Measurements from ENCODE around the gene PROP1. TPM values are rescaled to one million over a fixed set of nuclear protein-coding genes. Genes with fewer than 3 reads are reported as not detected.

PROP1 gene
- total RNA-seq, 3 donors from 2014 or later (not counting 1 experiment from before 2014, with no cell fraction given): not detected

- Mint-ChIP-seq H3K27ac (no peak overlapping the region), H3K36me3 (no peaks in the 10 kb centered on the region), H3K4me1 (no peaks in the 10 kb centered on the region), H3K9me3 (no peaks in the 10 kb centered on the region), H3K27me3 (ENCODE audit: low read depth in 2 of 2) (peaks cover 0 to 3% of the 10 kb centered on the region in 2 donors), H3K4me3 (no peak overlapping the region)
- H3K36me3 ChIP-seq (ENCODE audit: control insufficient read depth, insufficient read depth, low read length): no peaks in the 10 kb centered on the region
- intact Hi-C loops (cut with micrococcal nuclease): no loop called here
- no peak overlapping the region for H3K4me3 ChIP-seq (ENCODE audit: low read length)
- no peak for ATAC-seq
- no peak for DNase-seq
- TF ChIP-seq, protein P1, sequence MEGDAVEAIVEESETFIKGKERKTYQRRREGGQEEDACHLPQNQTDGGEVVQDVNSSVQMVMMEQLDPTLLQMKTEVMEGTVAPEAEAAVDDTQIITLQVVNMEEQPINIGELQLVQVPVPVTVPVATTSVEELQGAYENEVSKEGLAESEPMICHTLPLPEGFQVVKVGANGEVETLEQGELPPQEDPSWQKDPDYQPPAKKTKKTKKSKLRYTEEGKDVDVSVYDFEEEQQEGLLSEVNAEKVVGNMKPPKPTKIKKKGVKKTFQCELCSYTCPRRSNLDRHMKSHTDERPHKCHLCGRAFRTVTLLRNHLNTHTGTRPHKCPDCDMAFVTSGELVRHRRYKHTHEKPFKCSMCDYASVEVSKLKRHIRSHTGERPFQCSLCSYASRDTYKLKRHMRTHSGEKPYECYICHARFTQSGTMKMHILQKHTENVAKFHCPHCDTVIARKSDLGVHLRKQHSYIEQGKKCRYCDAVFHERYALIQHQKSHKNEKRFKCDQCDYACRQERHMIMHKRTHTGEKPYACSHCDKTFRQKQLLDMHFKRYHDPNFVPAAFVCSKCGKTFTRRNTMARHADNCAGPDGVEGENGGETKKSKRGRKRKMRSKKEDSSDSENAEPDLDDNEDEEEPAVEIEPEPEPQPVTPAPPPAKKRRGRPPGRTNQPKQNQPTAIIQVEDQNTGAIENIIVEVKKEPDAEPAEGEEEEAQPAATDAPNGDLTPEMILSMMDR (IDR thresholded peaks at IDR 0.05): no peak
- 82% methylated on average over 8 of the region's 9 CpGs for WGBS (ENCODE audit: insufficient coverage)
- no peak overlapping the region for H3K27ac ChIP-seq (ENCODE audit: low read length)
- H3K9me3 ChIP-seq (ENCODE audit: control insufficient read depth, insufficient read depth, low read length): no peaks in the 10 kb centered on the region
- no peaks in the 10 kb centered on the region for H3K27me3 ChIP-seq (ENCODE audit: control insufficient read depth, insufficient read depth, low read length)
- H3K4me1 ChIP-seq (ENCODE audit: control insufficient read depth, insufficient read depth, low read length): no peaks in the 10 kb centered on the region
Observed at GRCh38 chr5:177967221-177967887, 28.7 kb downstream of the PROP1 start.

- no peak overlapping the region for H3K4me3 ChIP-seq (ENCODE audit: low read length)
- H3K27me3 Mint-ChIP-seq (ENCODE audit: low read depth in 2 of 2): peaks cover 0 to 3% of the 10 kb centered on the region in 2 donors
- no peak overlapping the region for H3K27ac Mint-ChIP-seq
- 92% methylated on average over 7 of the region's 7 CpGs for WGBS (ENCODE audit: insufficient coverage)
- DNase-seq: no peak
- TF ChIP-seq, protein P1 (IDR thresholded peaks at IDR 0.05): no peak
- H3K36me3 ChIP-seq (ENCODE audit: control insufficient read depth, insufficient read depth, low read length): no peaks in the 10 kb centered on the region
- H3K36me3 Mint-ChIP-seq: no peaks in the 10 kb centered on the region
- no peak for ATAC-seq
- intact Hi-C loops (cut with micrococcal nuclease): no loop called here
- no peak overlapping the region for H3K4me3 Mint-ChIP-seq
- no peaks in the 10 kb centered on the region for H3K4me1 ChIP-seq (ENCODE audit: control insufficient read depth, insufficient read depth, low read length)
- no peak overlapping the region for H3K27ac ChIP-seq (ENCODE audit: low read length)
- no peaks in the 10 kb centered on the region for H3K27me3 ChIP-seq (ENCODE audit: control insufficient read depth, insufficient read depth, low read length)
- no peaks in the 10 kb centered on the region for H3K4me1 Mint-ChIP-seq
- H3K9me3 Mint-ChIP-seq: no peaks in the 10 kb centered on the region
- no peaks in the 10 kb centered on the region for H3K9me3 ChIP-seq (ENCODE audit: control insufficient read depth, insufficient read depth, low read length)
Observed at GRCh38 chr5:177966839-177967166, 29.2 kb downstream of the PROP1 start.

GRCh38 chr5:177966009-177966838 lies 29.8 kb downstream of the PROP1 start:
- Mint-ChIP-seq H3K27ac (no peak overlapping the region), H3K4me1 (no peaks in the 10 kb centered on the region), H3K4me3 (no peak overlapping the region), H3K36me3 (no peaks in the 10 kb centered on the region), H3K9me3 (no peaks in the 10 kb centered on the region), H3K27me3 (ENCODE audit: low read depth in 2 of 2) (peaks cover 0 to 3% of the 10 kb centered on the region in 2 donors)
- WGBS (ENCODE audit: insufficient coverage): 82% methylated on average over 19 of the region's 19 CpGs
- no peak for ATAC-seq
- no peaks in the 10 kb centered on the region for H3K9me3 ChIP-seq (ENCODE audit: control insufficient read depth, insufficient read depth, low read length)
- no peaks in the 10 kb centered on the region for H3K4me1 ChIP-seq (ENCODE audit: control insufficient read depth, insufficient read depth, low read length)
- no peaks in the 10 kb centered on the region for H3K36me3 ChIP-seq (ENCODE audit: control insufficient read depth, insufficient read depth, low read length)
- H3K4me3 ChIP-seq (ENCODE audit: low read length): no peak overlapping the region
- TF ChIP-seq, protein P1 (IDR thresholded peaks at IDR 0.05): no peak
- intact Hi-C loops (cut with micrococcal nuclease): no loop called here
- H3K27me3 ChIP-seq (ENCODE audit: control insufficient read depth, insufficient read depth, low read length): no peaks in the 10 kb centered on the region
- no peak for DNase-seq
- no peak overlapping the region for H3K27ac ChIP-seq (ENCODE audit: low read length)
